GM21423 (cell line): ENCODE results near the gene NEGR1.

Experiments
- ATAC-seq: cut with Tn5 transposase; IDR thresholded peaks from one replicate; pipeline ENCODE4 v1.9.1; 2021; ENCODE audit warnings: mild to moderate bottlenecking, moderate library complexity; ENCODE audit not compliant: unreplicated experiment

NEGR1 gene

DNA sequence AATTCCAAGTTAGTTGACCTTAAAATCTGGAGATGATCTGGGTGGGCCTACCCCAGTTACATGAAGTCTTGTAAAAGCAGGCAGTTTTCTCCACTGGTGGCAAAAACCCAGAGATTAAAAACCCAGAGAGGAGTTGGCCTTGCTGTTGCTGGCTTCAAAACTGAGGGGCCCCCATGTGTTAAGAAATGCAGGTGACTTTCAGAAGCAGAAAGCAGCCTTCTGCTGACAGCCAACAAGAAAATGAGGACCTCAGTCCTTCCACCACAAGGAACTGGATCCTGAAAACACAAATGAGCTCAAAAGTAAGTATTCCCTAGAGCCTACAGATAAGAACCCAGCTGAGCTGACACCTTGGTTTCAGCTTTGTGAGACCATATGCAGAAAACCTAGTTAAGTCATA is 857.8 kb downstream of the NEGR1 start:
- no peak for ATAC-seq

DNA sequence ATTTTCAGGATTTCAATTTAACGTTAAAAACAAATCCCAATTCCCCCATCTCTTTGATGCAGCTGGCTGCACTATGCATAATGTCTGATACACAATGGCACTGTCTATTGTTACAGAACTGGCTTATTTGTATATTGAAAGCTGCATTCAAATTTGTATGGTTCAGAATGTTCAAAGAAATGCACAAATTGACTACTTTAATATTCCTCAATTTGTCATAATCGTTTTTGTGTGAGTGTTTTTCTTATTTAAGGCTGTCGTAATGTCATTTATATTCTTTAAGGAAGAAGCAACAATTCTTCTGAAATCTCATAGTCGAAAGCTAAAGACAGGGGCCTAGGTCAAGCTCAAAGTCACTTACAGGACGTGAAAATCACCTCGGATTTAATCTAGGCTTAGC is 860.1 kb downstream of the NEGR1 start:
- ATAC-seq = no peak

DNA sequence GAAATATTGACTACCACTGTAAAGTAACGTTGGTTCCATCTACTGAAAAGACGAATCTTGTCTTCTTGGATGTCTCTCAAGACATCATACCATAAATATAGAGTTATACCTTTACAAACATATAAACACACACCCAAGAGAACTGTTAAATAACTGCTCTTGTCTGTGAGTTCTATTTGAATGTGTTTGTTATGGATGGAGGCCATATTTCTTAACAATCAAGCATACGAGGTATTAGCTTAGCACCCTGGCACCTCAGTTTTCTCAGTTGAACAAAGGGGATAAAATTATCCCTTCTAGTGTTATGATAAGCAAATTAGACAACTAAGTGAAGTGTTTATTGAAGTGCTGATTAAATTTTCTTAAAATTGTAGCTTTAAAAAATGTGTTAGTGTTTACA is 864.9 kb downstream of the NEGR1 start:
- ATAC-seq = no peak

DNA sequence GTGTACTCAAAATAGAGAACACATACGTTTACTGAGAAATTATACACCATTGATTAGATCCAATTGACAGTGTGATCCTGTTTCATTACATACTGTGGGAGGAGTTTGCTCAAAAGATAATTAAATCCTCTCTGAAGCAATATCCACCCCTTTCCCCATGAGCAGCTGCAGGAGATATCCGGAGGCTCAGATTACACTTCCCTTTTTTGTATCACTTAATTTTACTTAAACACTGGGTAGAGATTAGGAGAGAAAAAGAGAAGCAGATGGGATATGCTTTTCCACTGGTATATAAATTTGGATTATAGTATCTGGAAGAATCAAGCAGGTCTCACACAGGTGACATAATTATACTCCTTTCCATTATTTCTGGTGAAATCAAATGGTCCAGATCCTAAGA is 868.2 kb downstream of the NEGR1 start:
- ATAC-seq = no peak

DNA sequence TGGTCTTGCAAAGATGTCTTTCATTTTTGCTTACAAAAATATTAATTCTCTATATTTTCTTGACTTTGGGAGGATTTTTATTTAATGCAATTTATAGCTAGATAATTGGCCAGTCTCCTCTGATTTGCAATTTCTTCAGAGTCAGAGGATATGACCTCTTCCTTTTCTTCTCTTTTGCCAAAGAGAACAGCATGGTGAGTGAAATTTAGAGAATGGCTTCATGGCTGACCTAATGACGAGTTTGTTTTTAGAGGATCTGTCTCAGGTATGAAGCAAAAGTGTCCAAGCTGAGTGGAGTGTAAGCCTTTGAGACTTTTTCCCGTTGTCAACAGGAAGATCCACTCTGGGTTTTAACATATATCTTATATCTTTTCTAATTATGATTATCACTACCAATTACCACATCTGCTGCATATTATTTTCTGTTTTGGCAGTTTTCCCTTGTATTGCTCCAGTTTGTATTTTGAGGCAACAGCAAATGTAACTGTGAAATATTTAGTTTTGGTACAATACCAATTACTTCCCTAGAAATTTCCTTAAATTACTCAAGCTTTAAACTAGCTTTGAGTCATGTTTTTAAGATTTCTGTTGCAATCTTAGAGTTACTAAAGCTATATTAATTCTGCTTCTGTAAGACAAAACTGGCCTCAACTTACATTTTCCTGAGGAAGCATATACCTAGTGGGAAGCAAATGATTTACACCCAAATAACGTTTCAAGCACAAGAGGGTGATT is 868.7 kb downstream of the NEGR1 start:
- no peak for ATAC-seq

DNA sequence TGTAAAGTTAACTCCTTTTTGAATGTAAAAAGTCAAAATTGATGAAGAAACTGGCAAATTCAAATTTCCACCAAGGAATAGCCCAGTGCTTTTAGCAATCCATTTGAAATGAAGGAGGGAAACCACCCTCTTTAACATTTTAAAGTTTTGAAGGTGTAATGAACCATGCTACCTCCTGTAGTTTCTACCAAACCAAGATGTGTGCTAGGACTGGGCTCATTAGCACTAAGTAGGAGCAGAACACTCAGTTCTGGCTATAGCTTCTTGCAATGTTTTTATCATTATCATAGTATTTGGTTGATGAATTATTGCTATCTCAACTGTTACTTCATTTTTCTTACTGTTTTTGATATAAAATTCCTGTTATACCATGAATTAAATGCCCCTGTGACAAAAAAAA is 882.3 kb downstream of the NEGR1 start:
- no peak for ATAC-seq

DNA sequence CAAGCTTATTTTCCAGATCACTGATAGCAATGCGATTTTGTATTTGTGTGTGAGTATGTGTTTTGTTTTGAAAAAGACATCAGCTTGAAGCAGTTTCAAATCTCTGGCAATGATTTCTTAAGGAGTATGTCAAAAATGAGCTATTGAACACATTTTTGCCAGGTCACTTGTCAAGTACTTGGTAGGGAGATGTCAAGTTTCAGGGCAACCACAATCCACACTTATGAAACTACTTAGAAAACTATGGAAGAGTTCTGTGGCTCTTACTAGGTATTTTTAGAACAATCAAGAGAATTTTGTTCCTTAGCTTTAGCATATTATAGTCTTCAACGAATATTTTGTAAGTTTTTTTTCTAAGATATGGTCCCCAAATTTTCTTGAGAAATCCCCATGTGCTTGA is 882.7 kb downstream of the NEGR1 start:
- ATAC-seq = no peak

DNA sequence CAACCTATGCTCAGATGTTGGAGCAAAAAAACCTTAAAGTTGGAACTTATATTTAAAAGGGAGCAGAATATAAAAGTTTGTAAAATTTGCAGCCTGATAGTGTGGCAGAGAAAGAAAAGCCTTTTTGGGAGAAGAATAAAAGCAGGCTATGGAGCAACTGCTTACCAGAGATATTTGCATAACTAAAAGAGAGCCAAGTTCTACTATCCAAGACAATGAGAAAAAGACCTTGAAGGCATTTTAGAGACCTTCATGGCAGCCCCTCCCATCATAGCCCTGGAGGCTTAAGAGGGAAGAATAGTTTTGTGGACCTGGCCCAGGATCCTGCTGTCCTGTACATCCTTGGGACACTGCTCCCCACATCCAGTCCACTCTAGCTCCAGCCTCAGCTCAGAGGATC is 889.0 kb downstream of the NEGR1 start:
- ATAC-seq = no peak

DNA sequence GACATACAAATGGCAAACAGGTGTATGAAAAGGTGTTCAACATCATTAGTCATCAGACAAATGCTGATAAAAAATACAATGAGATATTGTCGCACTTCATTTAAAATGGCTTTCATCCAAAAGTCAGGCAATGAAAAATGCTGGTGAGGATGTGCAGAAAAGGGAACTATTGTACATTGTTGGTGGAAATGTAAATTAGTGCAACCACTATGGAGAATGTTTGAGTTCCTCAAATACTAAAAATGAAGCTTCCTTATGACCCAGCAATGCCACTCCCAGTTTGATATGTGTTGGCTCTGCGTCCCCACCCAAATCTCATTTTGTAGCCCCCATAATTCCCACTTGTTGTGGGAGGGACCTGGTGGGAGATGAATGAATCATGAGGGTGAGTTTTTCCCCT is 891.8 kb downstream of the NEGR1 start:
- no peak for ATAC-seq

DNA sequence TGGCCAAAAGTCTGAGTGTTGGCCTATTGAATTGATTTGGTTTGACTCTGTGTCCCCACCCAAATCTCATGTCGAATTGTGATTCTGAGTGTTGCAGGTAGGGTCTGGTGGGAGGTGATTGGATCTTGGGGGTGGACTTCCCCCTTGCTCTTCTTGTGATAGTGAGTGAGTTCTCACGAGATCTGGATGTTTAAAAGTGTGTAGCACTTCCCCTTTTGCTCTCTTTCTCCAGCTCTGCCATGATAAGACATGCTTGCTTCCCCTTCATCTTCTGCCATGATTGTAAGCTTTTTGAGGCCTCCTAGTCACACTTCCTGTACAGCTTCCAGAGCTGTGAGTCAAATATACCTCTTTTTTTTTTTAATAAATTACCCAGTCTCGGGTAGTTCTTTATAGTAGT is 904.5 kb downstream of the NEGR1 start:
- ATAC-seq = no peak

DNA sequence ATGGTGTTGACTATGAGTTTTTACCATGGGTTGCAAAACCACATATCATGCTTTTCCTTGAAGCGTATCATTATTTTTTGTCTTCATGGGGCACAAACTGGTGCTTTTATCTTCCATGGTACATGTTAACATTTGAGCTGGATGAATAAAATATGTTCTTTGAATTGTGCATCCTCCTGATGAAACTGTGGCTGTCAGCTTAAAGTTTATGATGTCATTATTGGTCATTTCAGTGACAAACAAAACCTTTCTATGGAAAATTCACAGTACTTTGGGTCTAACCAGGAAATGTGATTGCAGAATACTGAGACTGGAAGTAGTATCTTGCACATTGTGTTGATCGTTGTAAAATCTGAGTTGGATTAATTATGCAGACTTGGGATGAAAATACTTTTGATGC is 909.8 kb downstream of the NEGR1 start:
- ATAC-seq = no peak

DNA sequence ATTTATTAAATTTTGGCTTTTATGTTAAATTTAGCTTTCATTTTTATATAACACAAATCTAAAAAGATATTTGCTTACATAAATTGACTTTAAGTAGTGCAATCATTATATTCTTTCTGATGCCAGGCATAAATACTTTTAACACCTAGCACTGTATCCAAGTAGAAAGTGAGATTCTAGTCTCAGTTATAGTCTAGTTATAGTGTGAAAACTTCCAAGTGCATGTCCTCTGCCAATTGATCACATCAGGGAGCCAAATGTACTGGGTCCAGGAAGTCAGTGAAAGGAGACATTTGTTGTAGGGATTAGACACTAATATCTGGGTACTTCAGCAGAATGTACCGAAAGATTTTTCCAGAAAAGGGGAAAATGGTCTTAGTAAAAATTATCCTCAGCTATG is 910.8 kb downstream of the NEGR1 start:
- no peak for ATAC-seq

DNA sequence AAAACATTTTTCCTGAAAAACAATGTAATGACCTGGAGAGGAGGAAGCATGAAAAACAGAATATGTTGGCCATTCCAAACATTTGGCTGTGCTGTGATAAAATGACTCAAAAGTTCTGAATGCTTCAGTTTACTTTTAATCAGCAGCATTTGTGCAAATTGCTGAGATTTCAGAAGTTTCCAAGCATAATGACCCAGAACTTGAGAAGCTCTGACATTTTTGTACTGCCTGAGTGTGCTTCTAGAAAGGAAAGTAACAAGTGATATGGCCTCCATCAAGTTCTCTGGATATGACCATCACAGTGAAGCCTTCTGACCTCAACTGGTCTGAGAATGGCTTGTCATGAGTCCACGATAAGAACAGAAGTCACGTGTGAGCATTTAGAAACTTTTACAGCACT is 918.1 kb downstream of the NEGR1 start:
- no peak for ATAC-seq

DNA sequence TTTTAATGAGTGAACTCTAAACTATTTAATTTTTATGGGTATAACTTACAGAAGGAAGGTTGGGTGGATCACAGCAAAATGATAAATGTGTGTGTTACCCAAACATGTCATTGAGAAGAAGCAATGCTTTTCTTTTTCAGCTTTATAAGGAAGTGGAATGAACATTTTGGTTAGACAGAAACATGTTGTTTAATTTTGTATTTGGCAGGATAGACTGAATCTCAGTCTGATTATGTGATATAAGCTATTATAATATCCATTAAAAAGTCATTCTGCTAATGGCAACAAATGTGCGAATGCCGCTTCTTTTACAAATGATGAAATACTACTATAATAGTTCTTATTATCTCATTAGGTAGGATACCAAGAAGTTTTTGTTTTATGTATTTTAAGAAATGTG is 919.6 kb downstream of the NEGR1 start:
- no peak for ATAC-seq

DNA sequence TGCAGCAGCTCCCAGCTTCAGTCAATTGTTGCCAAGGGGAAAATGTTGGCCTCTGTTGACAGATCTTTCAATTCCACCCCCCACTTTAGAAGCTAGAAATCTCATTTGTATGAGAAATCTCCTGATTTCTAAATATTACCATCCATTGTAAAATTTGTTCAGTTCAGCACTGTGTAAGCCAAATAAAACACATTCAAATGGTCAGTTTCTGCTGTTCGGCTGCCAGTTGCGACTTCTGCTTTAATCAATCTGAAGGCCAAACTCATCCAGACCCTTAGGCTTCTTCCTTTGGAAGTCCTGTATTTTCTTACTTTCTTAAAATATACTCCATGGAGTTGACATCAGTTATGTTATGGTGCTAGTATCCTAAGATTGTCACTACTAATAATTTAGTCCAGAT is 920.3 kb downstream of the NEGR1 start:
- no peak for ATAC-seq

DNA sequence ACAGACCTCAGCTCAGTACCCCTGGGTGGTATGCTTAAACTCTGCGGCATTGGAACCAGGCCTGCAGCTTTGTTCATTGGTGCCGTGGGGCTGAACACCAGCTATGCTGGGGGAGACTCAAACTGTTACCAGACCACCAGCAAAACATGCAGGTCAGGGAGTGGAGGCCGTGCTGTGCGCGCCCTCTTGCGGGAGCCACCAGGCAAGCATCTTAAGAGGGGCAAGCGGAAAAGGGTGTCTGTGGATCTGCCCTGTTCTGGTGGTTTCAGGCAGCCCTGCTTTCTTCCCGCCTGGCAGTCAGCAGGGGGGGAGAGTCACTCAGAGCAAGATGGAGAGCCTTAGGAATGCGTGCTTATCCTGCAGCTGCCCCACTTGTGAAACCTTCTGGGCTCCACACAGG is 924.6 kb downstream of the NEGR1 start:
- no peak for ATAC-seq

DNA sequence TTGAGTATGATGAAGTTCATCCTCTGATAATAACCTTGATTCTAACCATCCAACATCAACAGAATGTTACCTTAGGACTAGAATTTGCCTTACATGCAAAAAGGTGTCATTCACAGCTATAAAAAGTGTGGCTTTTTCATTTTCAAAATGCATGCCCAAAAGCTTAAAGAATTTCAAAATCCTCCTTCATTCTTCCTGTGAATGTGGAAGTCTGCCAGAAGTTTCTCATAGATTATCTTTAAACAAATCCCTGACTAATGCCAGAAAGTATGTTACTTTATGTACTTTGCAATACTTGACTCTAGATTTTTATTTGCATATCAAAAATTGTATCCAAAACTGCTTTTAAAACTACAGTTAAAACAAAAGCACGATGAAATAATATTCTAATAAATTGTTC is 930.9 kb downstream of the NEGR1 start:
- no peak for ATAC-seq

DNA sequence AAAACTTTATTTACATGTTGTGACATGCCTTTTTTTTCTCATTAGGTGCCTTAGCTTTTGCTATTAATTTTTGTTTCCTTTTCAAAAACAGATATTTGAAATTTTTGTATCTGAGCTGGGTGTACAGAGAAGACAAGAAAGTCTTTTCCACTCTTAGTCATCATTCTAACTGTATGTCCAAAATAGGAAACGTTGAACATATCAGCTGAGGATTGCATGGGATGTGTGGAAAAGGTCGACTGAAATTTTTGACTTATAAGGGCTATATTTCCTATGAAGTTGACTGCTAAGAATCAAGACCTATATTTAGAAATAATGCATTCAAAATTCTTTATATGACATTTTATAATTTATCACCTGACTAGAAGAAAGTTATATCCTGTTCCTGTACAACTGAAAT is 931.5 kb downstream of the NEGR1 start:
- ATAC-seq = no peak

DNA sequence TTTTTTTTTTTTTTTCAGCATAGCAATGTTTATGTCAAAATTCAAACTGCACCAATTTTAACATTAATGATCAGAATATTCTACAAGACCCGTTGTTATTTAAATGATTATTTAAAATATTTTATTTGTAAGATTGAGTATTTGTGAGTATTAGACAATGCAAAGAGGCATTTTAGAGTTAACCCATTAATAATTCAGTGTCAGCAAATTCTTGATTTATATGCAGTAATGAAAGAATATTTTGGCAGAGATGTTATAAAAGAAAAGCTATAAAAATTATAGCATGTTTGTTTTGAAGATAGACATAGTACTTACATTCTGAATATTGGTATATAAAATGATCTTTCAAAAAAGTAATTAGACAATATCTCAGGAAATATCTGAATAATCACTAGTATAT is 932.0 kb downstream of the NEGR1 start:
- ATAC-seq = no peak
